Measurements from ENCODE around the gene FILIP1.
"Not testable (repeated sequence)": the region's sequence is repeated elsewhere in the genome, so short reads cannot be mapped to it uniquely, and the experiment has no call there.

Gene FILIP1

GRCh38 chr6:75415804-75416203 is 77.8 kb downstream of the FILIP1 start:
- DNase-seq: no peak

GRCh38 chr6:75414445-75415021 is 79.1 kb downstream of the FILIP1 start:
- no peak for DNase-seq

DNA sequence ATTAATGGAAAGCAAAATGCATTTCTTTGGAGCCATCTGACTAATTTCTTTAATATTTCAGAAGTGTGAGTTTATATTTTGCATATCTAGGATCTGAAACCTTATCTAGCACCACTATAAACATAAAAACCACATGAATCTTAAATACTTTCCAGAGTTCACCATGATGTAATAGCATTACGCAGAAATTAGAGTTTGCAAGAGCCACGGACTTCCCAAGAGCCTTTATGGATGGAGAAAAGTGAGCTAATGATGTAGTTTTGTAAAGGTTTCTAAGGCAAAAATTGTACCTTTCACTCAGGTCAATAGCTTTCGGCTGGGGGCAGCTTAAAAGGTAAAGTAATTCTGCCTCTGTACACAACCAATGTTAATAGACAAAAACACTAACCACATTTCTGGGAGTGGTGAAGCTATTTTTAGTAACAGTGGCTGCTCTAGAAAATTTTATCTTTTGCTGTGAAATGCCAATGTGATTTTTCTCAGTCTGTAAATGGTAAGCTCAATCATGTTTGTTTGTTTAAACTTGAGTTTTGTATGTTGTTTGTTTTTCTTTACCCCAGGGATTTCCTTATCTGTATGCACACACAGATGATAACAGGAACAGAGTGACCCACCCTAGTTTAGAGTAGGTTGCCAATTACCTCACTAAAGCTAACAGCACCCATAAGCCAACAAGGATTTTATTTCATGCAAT is 80.5 kb downstream of the FILIP1 start:
- no peak for DNase-seq

- DNase-seq: not testable (repeated sequence)
These were observed 83.0 kb downstream of the FILIP1 start for GRCh38 chr6:75410564-75410963.

DNA sequence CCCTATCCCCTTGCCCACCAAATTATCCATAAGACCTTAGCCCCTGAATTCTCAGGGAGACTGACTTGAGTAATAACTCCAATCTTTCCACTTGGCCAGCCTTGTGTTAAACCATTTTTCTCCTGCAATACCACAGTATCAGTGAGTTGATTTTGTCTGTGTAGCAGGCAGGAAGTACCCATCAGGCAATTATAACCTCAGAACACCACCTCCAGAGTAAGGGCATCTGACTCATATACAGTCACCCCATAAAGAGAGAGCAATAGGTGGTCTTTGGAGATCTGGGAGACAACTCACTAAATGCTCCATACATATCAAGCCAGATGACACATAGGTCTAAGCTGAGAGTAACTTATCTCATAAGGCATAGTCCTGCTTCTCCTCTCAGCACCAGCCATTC is 83.7 kb downstream of the FILIP1 start:
- DNase-seq: no peak

DNA sequence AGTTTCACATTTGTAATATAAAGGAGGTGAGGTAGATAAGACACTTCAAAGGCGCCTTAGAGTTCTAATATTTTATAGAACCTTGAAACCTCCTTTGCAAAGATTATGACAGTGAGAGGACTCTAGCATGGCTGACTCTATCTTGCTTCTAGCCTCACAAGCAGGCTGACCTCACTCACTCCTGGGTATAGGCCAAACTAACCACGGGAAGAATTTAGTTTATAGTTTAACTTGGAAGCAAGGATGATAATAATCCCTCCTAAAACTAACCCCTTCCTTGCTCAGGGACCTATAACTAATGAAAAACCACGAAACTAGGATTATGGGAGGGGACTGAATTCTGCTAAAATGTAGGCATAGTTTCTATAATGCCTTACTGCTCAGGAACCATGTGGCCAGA is 84.3 kb downstream of the FILIP1 start:
- no peak for DNase-seq

- DNase-seq: no peak
These were observed 90.0 kb downstream of the FILIP1 start for GRCh38 chr6:75403563-75404080.

- DNase-seq: no peak
These were observed 91.3 kb downstream of the FILIP1 start for GRCh38 chr6:75402296-75402695.

DNA sequence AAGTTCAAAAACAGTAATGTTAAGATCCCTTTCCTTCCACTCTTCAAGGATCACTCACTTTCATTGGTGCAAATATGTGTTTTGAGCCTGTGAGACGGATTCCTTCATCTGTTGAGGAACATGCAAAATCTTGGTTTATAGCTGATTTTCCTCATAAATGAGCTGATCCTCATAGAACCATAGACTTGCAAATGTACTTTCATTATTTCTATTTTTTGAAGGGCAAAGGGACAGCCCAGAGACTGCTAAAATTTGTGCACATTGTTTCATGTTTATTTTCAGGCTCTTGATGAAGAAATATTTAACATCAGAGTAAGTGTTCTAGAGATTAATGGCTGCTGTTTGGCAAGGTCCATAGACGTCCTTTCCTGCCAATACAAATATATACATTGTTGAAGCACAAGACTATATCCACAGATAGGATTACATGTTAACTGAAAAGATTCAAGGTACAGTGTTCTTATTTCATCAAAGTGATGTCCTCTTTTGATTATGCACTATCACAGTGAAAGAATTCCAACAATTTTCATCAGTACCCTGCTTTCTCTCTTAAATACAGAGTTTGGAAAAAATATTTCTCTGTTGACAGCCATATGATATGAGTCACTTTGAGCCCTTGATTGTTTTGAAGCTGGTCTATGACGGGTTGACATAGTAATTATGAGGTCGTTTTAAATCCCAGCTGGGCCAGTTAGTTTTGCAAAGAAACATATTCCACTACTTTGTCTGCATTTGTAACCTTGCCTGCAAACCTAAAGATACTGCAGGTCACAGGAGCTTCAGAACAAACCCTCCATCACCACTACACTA is 95.7 kb downstream of the FILIP1 start:
- no peak for DNase-seq

- no peak for DNase-seq
These were observed 96.4 kb downstream of the FILIP1 start for GRCh38 chr6:75397171-75397570.

DNA sequence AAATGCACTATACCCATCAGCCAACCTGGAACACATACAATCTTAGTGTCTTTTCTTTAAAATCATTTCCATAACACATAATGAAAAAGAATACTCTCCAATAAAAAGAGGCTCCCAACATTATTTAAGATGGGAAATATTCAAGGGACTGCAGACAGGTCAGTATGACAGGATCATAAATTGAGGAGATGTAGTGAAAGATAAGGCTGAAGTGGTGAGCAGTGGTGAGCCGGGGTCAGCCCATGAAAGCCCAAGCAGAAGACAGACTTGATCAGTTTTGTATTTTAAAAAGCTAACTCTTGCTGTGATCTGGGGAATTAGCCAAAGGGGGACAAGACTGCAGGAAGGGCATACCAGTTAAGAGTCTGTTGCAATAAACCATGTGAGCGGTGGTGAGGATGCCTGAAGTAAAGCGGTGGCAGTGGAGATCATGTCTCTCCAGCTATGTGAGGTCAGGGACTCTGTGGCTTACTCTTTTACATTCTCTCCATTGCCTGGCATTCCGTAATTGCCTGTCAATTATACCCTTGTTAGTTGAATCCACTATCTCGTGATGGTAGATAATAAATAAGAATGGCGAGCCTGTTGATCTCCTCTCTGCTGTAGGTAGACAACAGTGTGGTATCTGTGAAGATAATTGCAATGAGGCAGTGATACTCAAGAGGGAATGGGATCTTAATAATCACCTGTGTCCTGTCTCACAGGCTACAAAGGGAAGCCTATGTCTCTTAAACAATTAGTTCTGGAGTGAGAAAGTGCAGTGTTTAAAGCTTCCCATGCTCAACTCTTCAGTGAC is 97.4 kb downstream of the FILIP1 start:
- no peak for DNase-seq

- DNase-seq: no peak
These were observed 99.8 kb downstream of the FILIP1 start for GRCh38 chr6:75393806-75394205.

DNA sequence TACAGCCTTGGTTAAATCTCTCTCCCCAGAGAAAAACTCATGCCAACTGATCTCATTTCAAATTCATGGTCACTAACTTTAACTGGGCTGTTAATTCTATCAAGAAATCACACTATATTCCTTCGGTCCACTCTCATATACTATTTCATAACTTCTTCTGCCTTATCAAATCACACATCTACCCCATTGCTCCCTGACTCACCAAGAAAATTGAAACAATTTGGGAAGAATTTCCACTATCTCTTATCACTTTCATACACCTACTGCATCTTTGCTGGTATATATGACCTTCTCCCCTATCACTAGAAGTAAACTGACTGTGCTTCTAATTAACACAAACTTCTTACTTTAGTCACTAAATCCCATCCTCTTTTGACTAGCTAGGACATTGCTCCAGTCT is 102.3 kb downstream of the FILIP1 start:
- DNase-seq: no peak

GRCh38 chr6:75386050-75386770 is 107.4 kb downstream of the FILIP1 start:
- no peak for DNase-seq

DNA sequence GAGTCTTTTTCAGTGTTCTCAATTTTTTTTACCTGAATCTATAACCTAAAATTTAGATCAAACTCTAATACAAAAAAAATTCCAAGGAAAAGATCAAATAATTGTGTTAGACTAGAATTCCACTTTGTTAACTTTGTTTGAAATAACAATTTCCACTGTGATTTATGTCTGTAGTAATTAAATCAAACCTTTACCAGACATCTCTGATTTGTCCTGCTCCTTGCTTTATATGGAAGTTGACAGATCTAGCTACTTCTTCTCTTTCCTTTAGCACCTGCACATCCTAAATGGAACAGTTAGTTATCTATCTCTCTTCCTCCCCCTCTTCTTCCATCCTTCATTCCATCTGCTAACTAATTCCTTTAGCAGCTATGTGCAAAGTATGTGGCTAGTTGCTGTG is 109.5 kb downstream of the FILIP1 start:
- no peak for DNase-seq

DNA sequence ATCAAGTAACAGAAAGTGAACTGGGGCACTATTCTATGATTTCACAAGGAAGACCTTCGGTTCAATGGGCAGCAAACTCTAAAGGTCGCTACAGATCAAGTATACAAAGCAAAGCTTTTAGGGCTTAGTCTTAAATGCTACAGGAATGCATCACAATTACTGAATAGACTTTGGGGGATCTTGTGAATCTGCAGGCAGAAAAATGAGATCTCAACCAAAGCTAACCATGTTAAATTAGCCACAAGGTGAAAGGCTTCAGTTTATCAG is 111.0 kb downstream of the FILIP1 start:
- DNase-seq: no peak

DNA sequence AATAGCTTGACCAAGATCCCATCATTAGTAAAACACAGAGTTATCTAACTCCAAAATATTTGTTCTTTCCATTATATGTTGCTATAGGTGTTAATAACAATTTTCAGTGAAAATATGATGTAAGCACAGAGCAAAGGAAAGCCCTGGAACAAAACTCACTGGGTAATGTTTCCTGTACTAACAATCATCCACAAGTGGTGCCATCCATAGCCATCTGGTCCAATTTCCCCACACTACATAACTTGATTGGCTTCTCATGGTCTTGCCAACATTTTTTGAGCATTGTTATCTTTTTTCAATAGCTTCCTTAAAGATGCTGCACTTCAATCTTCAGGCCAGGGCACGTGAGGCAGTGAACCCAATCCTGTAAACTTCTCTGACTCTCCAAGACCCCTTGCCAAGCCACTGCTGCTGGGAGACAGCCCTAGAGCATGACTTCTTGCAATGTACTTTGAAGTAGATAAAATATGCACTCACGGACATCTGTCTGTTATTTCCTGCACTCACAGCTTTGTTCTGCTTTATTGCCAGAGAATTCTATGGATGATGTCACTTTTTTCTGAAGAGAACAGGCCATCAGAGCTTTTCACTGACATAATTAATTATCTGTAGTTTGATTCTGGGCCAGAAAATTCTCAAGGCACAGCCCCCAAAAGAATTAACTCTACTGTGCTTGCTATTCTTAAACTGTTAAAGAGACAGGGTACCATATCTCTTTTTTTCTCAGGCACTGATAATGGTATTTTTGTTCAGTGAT is 111.5 kb downstream of the FILIP1 start:
- DNase-seq: no peak

DNA sequence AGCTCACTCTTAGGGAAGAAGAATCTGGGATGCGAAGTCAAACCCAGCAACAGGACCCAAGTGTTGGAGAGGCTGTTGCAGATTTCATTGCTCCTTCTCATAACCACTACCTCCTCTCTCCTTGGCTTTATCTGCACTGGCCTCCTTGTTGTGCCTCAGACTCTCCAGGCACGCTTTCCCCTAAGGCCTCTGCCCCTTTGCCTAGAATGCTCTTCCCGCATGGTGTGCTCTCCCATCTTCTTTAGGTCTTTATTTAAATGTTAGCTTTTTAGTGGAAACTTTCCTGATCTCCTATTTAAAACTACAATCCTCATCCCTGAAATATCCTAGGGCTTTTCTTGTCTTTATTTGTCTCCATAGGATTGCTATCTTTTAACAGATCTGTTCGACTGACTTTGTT is 114.1 kb downstream of the FILIP1 start:
- DNase-seq: no peak

DNA sequence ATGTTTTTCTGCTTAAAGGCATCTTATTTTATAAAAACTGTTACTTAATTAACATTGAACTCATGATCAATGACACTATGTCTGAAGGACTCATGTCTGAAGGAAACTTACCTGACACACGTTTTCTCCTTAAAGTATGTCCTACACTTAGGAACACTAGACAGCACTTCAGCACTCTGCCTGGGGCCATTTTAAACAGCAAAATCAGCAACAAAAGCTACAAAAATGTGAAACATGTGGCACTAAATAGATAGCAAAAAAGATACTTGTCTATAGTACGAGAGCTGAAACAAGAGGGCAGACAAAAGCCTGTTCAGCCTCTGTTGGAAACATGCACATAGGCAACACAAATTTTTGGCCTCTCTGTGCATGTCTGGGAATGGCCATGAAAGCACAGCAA is 115.5 kb downstream of the FILIP1 start:
- no peak for DNase-seq

- no peak for DNase-seq
These were observed 116.2 kb downstream of the FILIP1 start for GRCh38 chr6:75377386-75377785.

- DNase-seq: no peak
These were observed 117.1 kb downstream of the FILIP1 start for GRCh38 chr6:75376347-75377024.
